ENCODE data around the gene CAP2.

CAP2 gene

GRCh38 chr6:17601386-17601703, 207.9 kb downstream of the CAP2 start:
- POLR2A ChIA-PET, result no interaction called here
- no peak for DNase-seq (ENCODE audit: extremely low spot score)
- CTCF ChIA-PET, result interaction anchor here (0.8 to 2.9 kb wide), 8 partner anchors 8 to 214 kb away, joined by 3 to 11 read pairs (median 5); no protein-coding TSS in a partner anchor
- TF ChIP-seq CTCF (IDR thresholded peaks at IDR 0.05; ENCODE audit: control extremely low read depth, extremely low read depth, low read depth, missing control alignments), result no peak

DNA sequence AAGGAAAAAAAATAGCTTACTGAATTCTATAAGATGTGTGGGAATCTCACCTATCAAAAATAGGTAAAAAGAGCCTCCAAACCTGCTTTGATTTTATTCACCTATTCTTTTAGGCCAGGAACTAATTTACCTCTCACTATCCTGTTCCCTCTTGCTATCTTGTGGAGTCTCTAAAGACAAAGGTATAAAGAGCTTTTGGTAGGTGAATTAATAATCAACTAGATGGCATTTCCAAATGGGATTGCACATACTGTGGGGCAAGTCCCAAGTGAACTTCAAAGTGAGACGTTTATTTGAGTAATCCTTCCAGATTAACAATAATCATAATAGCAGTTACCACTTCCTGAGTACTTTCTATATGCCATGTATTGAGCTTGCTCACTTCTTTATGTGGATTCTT, 209.5 kb downstream of the CAP2 start:
- CTCF ChIA-PET, result interaction anchor here (0.7 to 1.3 kb wide), 2 partner anchors 18 to 41 kb away, joined by 3 to 4 read pairs; no protein-coding TSS in a partner anchor
- TF ChIP-seq CTCF (IDR thresholded peaks at IDR 0.05; ENCODE audit: control extremely low read depth, extremely low read depth, low read depth, missing control alignments), result no peak
- POLR2A ChIA-PET, result no interaction called here
- DNase-seq (ENCODE audit: extremely low spot score), result no peak

DNA sequence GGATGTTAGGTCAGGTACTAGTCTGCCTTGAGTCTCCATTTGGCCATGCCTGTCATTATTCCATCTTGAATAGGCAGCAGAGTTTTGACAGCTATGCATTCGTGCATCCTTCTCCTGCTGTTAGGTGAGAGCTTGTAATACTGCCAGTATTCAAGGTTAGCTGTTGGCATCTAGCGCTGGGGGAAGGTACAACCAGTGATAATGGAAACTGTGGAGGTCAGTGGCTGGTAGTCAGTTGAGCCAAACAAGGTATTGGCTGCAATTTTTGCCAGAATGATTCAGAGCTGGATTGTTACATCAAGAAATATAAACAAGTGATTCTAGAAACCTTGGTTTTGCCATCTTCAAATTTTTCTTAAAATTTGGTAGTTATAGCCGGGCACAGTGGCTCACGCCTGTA, 213.2 kb downstream of the CAP2 start:
- POLR2A ChIA-PET, result no interaction called here
- CTCF ChIA-PET, result interaction anchor here (1.2 to 1.8 kb wide), 2 partner anchors 85 to 198 kb away, joined by 3 to 5 read pairs; no protein-coding TSS in a partner anchor
- DNase-seq (ENCODE audit: extremely low spot score), result no peak
- TF ChIP-seq CTCF (IDR thresholded peaks at IDR 0.05; ENCODE audit: control extremely low read depth, extremely low read depth, low read depth, missing control alignments), result no peak

Data from GM10248 (cell line).